Keratinocyte (primary cell): ENCODE data around the gene EDN2. TPM values are rescaled to one million over a fixed set of nuclear protein-coding genes. Genes with fewer than 3 reads are reported as not detected.
A peak's percentile ranks its signal among the peaks of the same experiment; 100 is the strongest.

Source experiments
- DNase-seq: peaks from one replicate; pipeline ENCODE4 v3.0.0-alpha.2; 2011; ENCODE audit warnings: low read depth, missing footprints, low spot score
- FAIRE-seq: peaks from 2 replicates; lab custom pipeline; 2011; peaks lifted over from hg19 to GRCh38; lab: Jason Lieb, UNC
- H2AFZ ChIP-seq: 2 replicates; pipeline ENCODE4 v1.6.0; 2012; ENCODE audit warnings: low read length, control low read depth, inconsistent platforms; ENCODE audit not compliant: control insufficient read depth
- H3K27ac ChIP-seq: 2 replicates; pipeline ENCODE4 v1.5.1; 2011; ENCODE audit warnings: low read length; ENCODE audit not compliant: control insufficient read depth, insufficient read depth
- H3K27me3 ChIP-seq: 3 replicates; pipeline ENCODE4 v1.6.0; 2011; ENCODE audit warnings: low read length; ENCODE audit not compliant: control insufficient read depth, insufficient read depth; ENCODE audit errors: extremely low read depth
- H3K36me3 ChIP-seq, 2 experiments: 2 replicates in 1 of 2; 3 replicates in 1 of 2; pipeline ENCODE4 v1.5.1; 2011; ENCODE audit warnings: low read length in 2 of 2, mild to moderate bottlenecking in 1 of 2; ENCODE audit not compliant: control insufficient read depth in 2 of 2, insufficient read depth in 2 of 2; ENCODE audit errors: extremely low read depth in 1 of 2
- H3K4me1 ChIP-seq: 3 replicates; pipeline ENCODE4 v1.5.1; 2011; ENCODE audit warnings: low read length; ENCODE audit not compliant: control insufficient read depth, insufficient read depth; ENCODE audit errors: extremely low read depth
- H3K4me2 ChIP-seq: 3 replicates; pipeline ENCODE4 v1.6.0; 2011; ENCODE audit warnings: low read depth, low read length; ENCODE audit not compliant: control insufficient read depth, insufficient read depth; ENCODE audit errors: extremely low read depth
- H3K4me3 ChIP-seq, 3 experiments: fragments of 200-600 bp in 1 of 3; sonication (generic) in 1 of 3; 2 replicates in 2 of 3; 3 replicates in 1 of 3; pipeline ENCODE4 v1.5.1; 2011 to 2016; ENCODE audit warnings: low read length in 3 of 3, mild to moderate bottlenecking in 3 of 3, control low read depth in 2 of 3, inconsistent platforms in 1 of 3, low read depth in 1 of 3, mixed read lengths in 1 of 3, mixed run types in 1 of 3, moderate library complexity in 1 of 3; ENCODE audit not compliant: control insufficient read depth in 2 of 3, insufficient read depth in 2 of 3; ENCODE audit errors: extremely low read depth in 1 of 3
- H3K79me2 ChIP-seq: 2 replicates; pipeline ENCODE4 v1.6.0; 2012; ENCODE audit warnings: low read length; ENCODE audit not compliant: control insufficient read depth, insufficient read depth
- H3K9ac ChIP-seq: 3 replicates; pipeline ENCODE4 v1.6.0; 2011; ENCODE audit warnings: low read length; ENCODE audit not compliant: control insufficient read depth, insufficient read depth; ENCODE audit errors: extremely low read depth
- H3K9me1 ChIP-seq: 3 replicates; pipeline ENCODE4 v1.6.0; 2011; ENCODE audit warnings: low read length; ENCODE audit not compliant: control insufficient read depth, insufficient read depth; ENCODE audit errors: extremely low read depth
- H3K9me3 ChIP-seq: 2 replicates; pipeline ENCODE4 v1.5.1; 2012; ENCODE audit warnings: low read depth, low read length; ENCODE audit not compliant: control insufficient read depth
- H4K20me1 ChIP-seq: 3 replicates; pipeline ENCODE4 v1.6.0; 2011; ENCODE audit warnings: low read length; ENCODE audit not compliant: control insufficient read depth, insufficient read depth; ENCODE audit errors: extremely low read depth
- EZH2 ChIP-seq: IDR thresholded peaks from one replicate; pipeline ENCODE4 v1.6.1; 2012; ENCODE audit warnings: inconsistent platforms, mild to moderate bottlenecking, low read length, moderate library complexity
- dilution Hi-C: fragments of 300-500 bp; cut with MboI; formaldehyde crosslinking; loops from one replicate; pipeline ENCODE4 v1.7.0; 2020; ENCODE audit warnings: low sequenced_read_pairs; ENCODE audit not compliant: extremely low pct_ligation_motif_present
- polyA plus RNA-seq, 5 experiments: library from polyadenylated mRNA; depleted of rRNA in 3 of 5; stranded (reverse) in 3 of 5; stranded (forward) in 1 of 5; unstranded in 1 of 5; fragments of >200 nt; gene quantifications; 1 replicate in 1 of 5; 2 replicates in 3 of 5; 3 replicates in 1 of 5; pipeline versions ENCODE4 v1.2.1 to v1.2.3, GENCODE V29; 2011 to 2012; ENCODE audit warnings: missing spikeins in 2 of 5, low read depth in 1 of 5, low replicate concordance in 1 of 5
- TF ChIP-seq, protein P1 (sequence below), 3 experiments: IDR thresholded peaks in 1 of 3; conservative IDR thresholded peaks in 1 of 3; optimal IDR thresholded peaks in 1 of 3; 2 replicates in 2 of 3; 3 replicates in 1 of 3; pipeline versions ENCODE3 to v1.5.1; 2011; ENCODE audit warnings: low read length in 3 of 3, mild to moderate bottlenecking in 3 of 3, moderate library complexity in 2 of 3, control low read depth in 1 of 3, inconsistent platforms in 1 of 3; ENCODE audit not compliant: insufficient read depth in 2 of 3; ENCODE audit errors: extremely low read depth in 1 of 3

The EDN2 gene
- polyA plus RNA-seq, 1 donor (not counting 4 experiments of a cell fraction or from before 2014, with no cell fraction given), result 0.34 TPM

DNA sequence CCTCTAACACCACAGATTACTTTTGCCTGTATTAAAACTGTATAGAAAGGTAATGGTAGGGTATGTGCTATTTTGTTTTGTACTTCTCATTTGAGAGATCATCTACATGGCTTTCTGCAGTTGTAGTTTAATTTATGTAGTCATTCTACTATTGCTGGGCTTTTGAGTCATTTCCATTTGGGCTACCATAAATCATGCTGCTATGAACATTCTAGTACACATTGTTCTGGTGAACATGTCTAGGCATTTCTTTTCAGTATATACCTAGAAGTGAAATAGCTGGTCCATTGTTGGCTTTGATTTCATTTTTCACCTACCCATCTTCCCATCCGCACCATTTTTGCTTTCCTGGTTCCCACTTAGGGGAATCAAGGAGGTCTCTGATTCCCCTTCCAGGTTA is 18.7 kb downstream of the EDN2 start:
- peaks cover 31% of the 10 kb centered on the region for H3K4me1 ChIP-seq
- no peaks in the 10 kb centered on the region for H3K27me3 ChIP-seq
- dilution Hi-C loops, result no loop called here
- no peak overlapping the region for H3K4me3 ChIP-seq
- no peak overlapping the region for H3K27ac ChIP-seq
- DNase-seq (no peak), FAIRE-seq (peak; percentile 82)
- H3K9me1 ChIP-seq, result no peaks in the 10 kb centered on the region
- peak overlapping the region; percentile 52 for H3K4me2 ChIP-seq
- no peaks in the 10 kb centered on the region for H3K9me3 ChIP-seq
- H3K36me3 ChIP-seq, result no peaks in the 10 kb centered on the region
- no peaks in the 10 kb centered on the region for H4K20me1 ChIP-seq
- no peak overlapping the region for H2AFZ ChIP-seq
- no peak for TF ChIP-seq EZH2
- TF ChIP-seq, protein P1, sequence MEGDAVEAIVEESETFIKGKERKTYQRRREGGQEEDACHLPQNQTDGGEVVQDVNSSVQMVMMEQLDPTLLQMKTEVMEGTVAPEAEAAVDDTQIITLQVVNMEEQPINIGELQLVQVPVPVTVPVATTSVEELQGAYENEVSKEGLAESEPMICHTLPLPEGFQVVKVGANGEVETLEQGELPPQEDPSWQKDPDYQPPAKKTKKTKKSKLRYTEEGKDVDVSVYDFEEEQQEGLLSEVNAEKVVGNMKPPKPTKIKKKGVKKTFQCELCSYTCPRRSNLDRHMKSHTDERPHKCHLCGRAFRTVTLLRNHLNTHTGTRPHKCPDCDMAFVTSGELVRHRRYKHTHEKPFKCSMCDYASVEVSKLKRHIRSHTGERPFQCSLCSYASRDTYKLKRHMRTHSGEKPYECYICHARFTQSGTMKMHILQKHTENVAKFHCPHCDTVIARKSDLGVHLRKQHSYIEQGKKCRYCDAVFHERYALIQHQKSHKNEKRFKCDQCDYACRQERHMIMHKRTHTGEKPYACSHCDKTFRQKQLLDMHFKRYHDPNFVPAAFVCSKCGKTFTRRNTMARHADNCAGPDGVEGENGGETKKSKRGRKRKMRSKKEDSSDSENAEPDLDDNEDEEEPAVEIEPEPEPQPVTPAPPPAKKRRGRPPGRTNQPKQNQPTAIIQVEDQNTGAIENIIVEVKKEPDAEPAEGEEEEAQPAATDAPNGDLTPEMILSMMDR (optimal IDR thresholded peaks at IDR 0.05 in 1 of 3, IDR thresholded peaks at IDR 0.05 in 1 of 3, conservative IDR thresholded peaks at IDR 0.05 in 1 of 3; ENCODE audit: extremely low read depth in 1 of 3, insufficient read depth in 2 of 3, low read length in 3 of 3), result no peak
- no peak overlapping the region for H3K9ac ChIP-seq
- H3K79me2 ChIP-seq, result no peaks in the 10 kb centered on the region

DNA sequence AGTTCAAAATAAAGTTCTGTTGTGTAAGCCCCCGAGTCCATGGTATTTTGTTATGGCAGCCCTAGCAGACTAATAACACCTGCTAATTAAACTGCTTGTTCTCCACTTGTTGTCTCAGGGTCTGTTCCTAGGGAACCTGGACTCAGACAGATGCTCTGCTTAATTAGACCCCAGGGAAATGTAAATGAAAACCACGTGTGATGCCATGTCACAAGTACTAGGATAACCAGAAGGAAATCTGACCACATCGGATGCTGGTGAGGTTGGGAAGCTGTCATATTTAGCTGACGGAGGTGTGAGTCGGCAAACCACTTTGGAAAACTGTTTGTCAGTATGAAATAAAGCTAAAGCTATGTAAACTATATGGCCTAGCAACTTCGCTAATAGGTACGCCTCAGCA is 19.6 kb downstream of the EDN2 start:
- Histone ChIP-seq H3K9me3 (no peaks in the 10 kb centered on the region), H3K4me1 (peaks cover 31% of the 10 kb centered on the region), H3K9me1 (no peaks in the 10 kb centered on the region), H3K36me3 (no peaks in the 10 kb centered on the region), H3K27me3 (no peaks in the 10 kb centered on the region), H3K4me3 (no peak overlapping the region), H3K4me2 (no peak overlapping the region), H2AFZ (no peak overlapping the region), H3K9ac (no peak overlapping the region), H3K79me2 (no peaks in the 10 kb centered on the region), H3K27ac (no peak overlapping the region), H4K20me1 (no peaks in the 10 kb centered on the region)
- DNase-seq, result no peak
- FAIRE-seq, result no peak
- dilution Hi-C loops, result no loop called here
- TF ChIP-seq EZH2, result no peak
- TF ChIP-seq, protein P1 (optimal IDR thresholded peaks at IDR 0.05 in 1 of 3, IDR thresholded peaks at IDR 0.05 in 1 of 3, conservative IDR thresholded peaks at IDR 0.05 in 1 of 3; ENCODE audit: extremely low read depth in 1 of 3, insufficient read depth in 2 of 3, low read length in 3 of 3), result no peak
